Activated CD4-positive, alpha-beta memory T cell treated with anti-CD3 and anti-CD28 coated beads, Interleukin-2, amount 10 ng/mL, durations not matched to agents 7 days and 5 days (primary cell): ENCODE data around the gene TMEM235. TPM values are rescaled to one million over a fixed set of nuclear protein-coding genes. Genes with fewer than 3 reads are reported as not detected.
A peak's percentile ranks its signal among the peaks of the same experiment; 100 is the strongest.

Experiments
- CTCF ChIA-PET: fragments of 350-600 bp; sonication (Branson Sonifier 250); formaldehyde crosslinking; loops from one replicate; lab custom pipeline; 2021; ENCODE audit warnings: antibody characterized with exemption, inconsistent platforms; lab: Charles Lee
- POLR2A ChIA-PET: fragments of 350-600 bp; sonication (Branson Sonifier 250); formaldehyde crosslinking; loops from one replicate; lab custom pipeline; 2021; ENCODE audit warnings: antibody characterized with exemption; lab: Charles Lee
- DNase-seq: peaks from one replicate; pipeline ENCODE4 v3.0.0-alpha.2; 2020
- H3K27ac Mint-ChIP-seq: one replicate; pipeline ENCODE4 v1.8.0; 2021; ENCODE audit warnings: mild to moderate bottlenecking, mixed read lengths
- H3K27me3 Mint-ChIP-seq: one replicate; pipeline ENCODE4 v1.8.0; 2021; ENCODE audit warnings: mixed read lengths
- H3K36me3 Mint-ChIP-seq: one replicate; pipeline ENCODE4 v1.8.0; 2021; ENCODE audit warnings: low read depth, mixed read lengths
- H3K4me1 Mint-ChIP-seq: one replicate; pipeline ENCODE4 v1.8.0; 2021; ENCODE audit warnings: mixed read lengths
- H3K4me3 Mint-ChIP-seq: one replicate; pipeline ENCODE4 v1.8.0; 2021; ENCODE audit warnings: mild to moderate bottlenecking, mixed read lengths
- H3K9me3 Mint-ChIP-seq: one replicate; pipeline ENCODE4 v1.8.0; 2021; ENCODE audit warnings: mixed read lengths
- total RNA-seq, 2 experiments: library from RNA; stranded (reverse); gene quantifications; one replicate each; pipeline ENCODE4 v1.2.3, GENCODE V29; 2021

The TMEM235 gene
- total RNA-seq, 2 experiments from 2014 or later: not detected

- peaks cover 49% of the 10 kb centered on the region for H3K36me3 Mint-ChIP-seq
- CTCF ChIA-PET: interaction anchor here (1.2 kb wide), 1 partner anchor 139 kb away, joined by 3 read pairs; no protein-coding TSS in a partner anchor
- no peak for DNase-seq
- H3K9me3 Mint-ChIP-seq: no peaks in the 10 kb centered on the region
- H3K4me3 Mint-ChIP-seq: no peak overlapping the region
- H3K27ac Mint-ChIP-seq: no peak overlapping the region
- peaks cover 5% of the 10 kb centered on the region for H3K4me1 Mint-ChIP-seq
- peaks cover 4% of the 10 kb centered on the region for H3K27me3 Mint-ChIP-seq
- POLR2A ChIA-PET: interaction anchor here (1.0 to 1.4 kb wide), 2 partner anchors 9 to 11 kb away, joined by 3 to 4 read pairs; partner anchors contain the start of gene BIRC5
Observed at GRCh38 chr17:78224231-78225087, 7.0 kb upstream of the TMEM235 start.

- no peak for DNase-seq
- Mint-ChIP-seq H3K9me3 (no peaks in the 10 kb centered on the region), H3K4me3 (no peak overlapping the region), H3K27ac (no peak overlapping the region), H3K4me1 (peaks cover 5% of the 10 kb centered on the region), H3K27me3 (peaks cover 8% of the 10 kb centered on the region), H3K36me3 (peaks cover 43% of the 10 kb centered on the region)
- POLR2A ChIA-PET: interaction anchor here (0.8 to 1.4 kb wide), 3 partner anchors 10 to 85 kb away, joined by 3 to 4 read pairs (median 3); partner anchors contain the start of gene BIRC5
- CTCF ChIA-PET: interaction anchor here (1.2 to 1.3 kb wide), 2 partner anchors 140 kb away, joined by 3 read pairs; no protein-coding TSS in a partner anchor
Observed at GRCh38 chr17:78225088-78225865, 6.2 kb upstream of the TMEM235 start.

GRCh38 chr17:78226055-78226758, 5.2 kb upstream of the TMEM235 start:
- H3K36me3 Mint-ChIP-seq: peaks cover 38% of the 10 kb centered on the region
- no peak overlapping the region for H3K4me3 Mint-ChIP-seq
- no peaks in the 10 kb centered on the region for H3K9me3 Mint-ChIP-seq
- H3K27ac Mint-ChIP-seq: no peak overlapping the region
- POLR2A ChIA-PET: interaction anchor here (0.7 to 1.7 kb wide), 5 partner anchors 11 to 188 kb away, joined by 3 to 7 read pairs (median 4); partner anchors contain the start of gene BIRC5
- peaks cover 18% of the 10 kb centered on the region for H3K27me3 Mint-ChIP-seq
- CTCF ChIA-PET: interaction anchor here (1.2 to 1.7 kb wide), 3 partner anchors 25 to 192 kb away, joined by 3 to 5 read pairs (median 3); no protein-coding TSS in a partner anchor
- H3K4me1 Mint-ChIP-seq: peaks cover 7% of the 10 kb centered on the region
- DNase-seq: no peak

GRCh38 chr17:78226759-78227454, 4.5 kb upstream of the TMEM235 start:
- H3K36me3 Mint-ChIP-seq: peaks cover 32% of the 10 kb centered on the region
- H3K9me3 Mint-ChIP-seq: no peaks in the 10 kb centered on the region
- no peak overlapping the region for H3K27ac Mint-ChIP-seq
- ChIA-PET CTCF (interaction anchor here (1.2 to 1.7 kb wide), 3 partner anchors 25 to 192 kb away, joined by 3 to 5 read pairs (median 3); no protein-coding TSS in a partner anchor), POLR2A (interaction anchor here (0.7 to 1.7 kb wide), 5 partner anchors 12 to 188 kb away, joined by 3 to 7 read pairs (median 4); partner anchors contain the start of gene BIRC5)
- no peak overlapping the region for H3K4me3 Mint-ChIP-seq
- peaks cover 7% of the 10 kb centered on the region for H3K4me1 Mint-ChIP-seq
- DNase-seq: no peak
- peaks cover 21% of the 10 kb centered on the region for H3K27me3 Mint-ChIP-seq

- H3K4me1 Mint-ChIP-seq: peaks cover 9% of the 10 kb centered on the region
- no peak overlapping the region for H3K4me3 Mint-ChIP-seq
- no peak for DNase-seq
- H3K36me3 Mint-ChIP-seq: peaks cover 31% of the 10 kb centered on the region
- CTCF ChIA-PET: interaction anchor here (1.7 kb wide), 1 partner anchor 24 kb away, joined by 5 read pairs; no protein-coding TSS in a partner anchor
- POLR2A ChIA-PET: interaction anchor here (1.1 to 1.7 kb wide), 2 partner anchors 12 to 115 kb away, joined by 3 to 7 read pairs; no protein-coding TSS in a partner anchor
- no peaks in the 10 kb centered on the region for H3K9me3 Mint-ChIP-seq
- peaks cover 27% of the 10 kb centered on the region for H3K27me3 Mint-ChIP-seq
- H3K27ac Mint-ChIP-seq: no peak overlapping the region
Observed at GRCh38 chr17:78227455-78227916, 3.9 kb upstream of the TMEM235 start.

GRCh38 chr17:78228176-78228575, 3.3 kb upstream of the TMEM235 start:
- ChIA-PET CTCF (no interaction called here), POLR2A (interaction anchor here (1.1 to 1.2 kb wide), 2 partner anchors 9 to 115 kb away, joined by 3 read pairs; no protein-coding TSS in a partner anchor)
- no peak overlapping the region for H3K4me3 Mint-ChIP-seq

GRCh38 chr17:78230252-78230962, 1.0 kb upstream of the TMEM235 start:
- Mint-ChIP-seq H3K27ac (no peak overlapping the region), H3K27me3 (peaks cover 36% of the 10 kb centered on the region), H3K4me1 (peaks cover 12% of the 10 kb centered on the region), H3K36me3 (peaks cover 5% of the 10 kb centered on the region), H3K4me3 (no peak overlapping the region), H3K9me3 (no peaks in the 10 kb centered on the region)
- DNase-seq: no peak
- ChIA-PET CTCF (no interaction called here), POLR2A (no interaction called here)

More at GRCh38 chr17:78228176-78228575, 3.3 kb upstream of the TMEM235 start:
- Mint-ChIP-seq H3K27me3 (peaks cover 33% of the 10 kb centered on the region), H3K27ac (no peak overlapping the region), H3K36me3 (peaks cover 26% of the 10 kb centered on the region), H3K4me1 (peaks cover 12% of the 10 kb centered on the region), H3K9me3 (no peaks in the 10 kb centered on the region)
- DNase-seq: no peak

GRCh38 chr17:78231991-78232858, 794 bp downstream of the TMEM235 start:
- no peak overlapping the region for H3K4me3 Mint-ChIP-seq
- POLR2A ChIA-PET: no interaction called here
- no peaks in the 10 kb centered on the region for H3K9me3 Mint-ChIP-seq
- CTCF ChIA-PET: interaction anchor here (1.6 kb wide), 1 partner anchor 19 kb away, joined by 5 read pairs; no protein-coding TSS in a partner anchor
- no peak overlapping the region for H3K27ac Mint-ChIP-seq
- H3K4me1 Mint-ChIP-seq: peaks cover 7% of the 10 kb centered on the region
- no peaks in the 10 kb centered on the region for H3K36me3 Mint-ChIP-seq
- H3K27me3 Mint-ChIP-seq: peaks cover 36% of the 10 kb centered on the region
- peak; percentile 34 for DNase-seq

- CTCF ChIA-PET: interaction anchor here (1.6 kb wide), 1 partner anchor 18 kb away, joined by 5 read pairs; no protein-coding TSS in a partner anchor
- Mint-ChIP-seq H3K9me3 (no peaks in the 10 kb centered on the region), H3K4me1 (peaks cover 7% of the 10 kb centered on the region), H3K27ac (no peak overlapping the region), H3K4me3 (no peak overlapping the region), H3K27me3 (peaks cover 33% of the 10 kb centered on the region), H3K36me3 (no peaks in the 10 kb centered on the region)
- POLR2A ChIA-PET: no interaction called here
- DNase-seq: no peak
Observed at GRCh38 chr17:78232859-78233173, 1.4 kb downstream of the TMEM235 start.

GRCh38 chr17:78233678-78234077, 2.2 kb downstream of the TMEM235 start:
- H3K36me3 Mint-ChIP-seq: no peaks in the 10 kb centered on the region
- H3K9me3 Mint-ChIP-seq: no peaks in the 10 kb centered on the region
- peaks cover 32% of the 10 kb centered on the region for H3K27me3 Mint-ChIP-seq
- peaks cover 7% of the 10 kb centered on the region for H3K4me1 Mint-ChIP-seq
- POLR2A ChIA-PET: no interaction called here
- H3K27ac Mint-ChIP-seq: no peak overlapping the region
- CTCF ChIA-PET: no interaction called here
- DNase-seq: no peak
- H3K4me3 Mint-ChIP-seq: no peak overlapping the region
